A673 (cell line): ENCODE measurements around the gene CISH. TPM values are rescaled to one million over a fixed set of nuclear protein-coding genes. Genes with fewer than 3 reads are reported as not detected.

ENCODE experiments used
- BruUV-seq: library from RNA; stranded (reverse); fragments of 400-500 nt; replicated peaks from 2 replicates; lab custom pipeline; 2021; lab: Mats Ljungman, UMichigan
- CTCF ChIA-PET: fragments of 300-600 bp; sonication (Branson Sonifier 250); formaldehyde crosslinking; loops from one replicate; lab custom pipeline; 2022; ENCODE audit warnings: antibody characterized with exemption; lab: Charles Lee
- POLR2A ChIA-PET: fragments of 300-600 bp; sonication (Branson Sonifier 250); formaldehyde crosslinking; loops from one replicate; lab custom pipeline; 2022; ENCODE audit warnings: antibody characterized with exemption; ENCODE audit not compliant: low non-redundant PET; lab: Charles Lee
- DNase-seq: peaks from one replicate; pipeline ENCODE4 v3.0.0-alpha.2; 2015; ENCODE audit warnings: low spot score
- H3K27ac ChIP-seq: fragments of 200-600 bp; sonication (generic); 2 replicates; pipeline ENCODE4 v1.5.1; 2016; ENCODE audit warnings: mixed run types, low read depth, mild to moderate bottlenecking, mixed read lengths, antibody characterized with exemption, low read length; ENCODE audit not compliant: poor library complexity, severe bottlenecking
- H3K27me3 ChIP-seq: fragments of 200-600 bp; sonication (generic); replicated peaks from 2 replicates; pipeline ENCODE4 v1.6.1; 2017; ENCODE audit warnings: mixed run types, low read depth, mild to moderate bottlenecking, mixed read lengths, antibody characterized with exemption, low read length; ENCODE audit not compliant: insufficient read depth, poor library complexity
- H3K36me3 ChIP-seq: fragments of 200-600 bp; sonication (generic); 2 replicates; pipeline ENCODE4 v1.6.1; 2016; ENCODE audit warnings: mixed run types, mild to moderate bottlenecking, mixed read lengths, antibody characterized with exemption, low read length; ENCODE audit not compliant: insufficient read depth, poor library complexity, severe bottlenecking
- H3K4me1 ChIP-seq: fragments of 200-600 bp; sonication (generic); 2 replicates; pipeline ENCODE4 v1.6.1; 2017; ENCODE audit warnings: mixed run types, mild to moderate bottlenecking, mixed read lengths, antibody characterized with exemption, low read length; ENCODE audit not compliant: insufficient read depth, poor library complexity, severe bottlenecking
- H3K4me3 ChIP-seq: fragments of 200-600 bp; sonication (generic); 2 replicates; pipeline ENCODE4 v1.5.1; 2016; ENCODE audit warnings: low read depth, mixed run types, mild to moderate bottlenecking, mixed read lengths, low read length; ENCODE audit not compliant: poor library complexity, severe bottlenecking
- H3K9me3 ChIP-seq: fragments of 200-600 bp; sonication (generic); 2 replicates; pipeline ENCODE4 v1.6.1; 2016; ENCODE audit warnings: mixed run types, low read depth, mild to moderate bottlenecking, mixed read lengths, antibody characterized with exemption, low read length; ENCODE audit not compliant: poor library complexity, severe bottlenecking
- EZH2 ChIP-seq: fragments of 200-600 bp; sonication (generic); IDR thresholded peaks from 2 replicates; pipeline ENCODE4 v1.6.1; 2017; ENCODE audit warnings: borderline replicate concordance, low read depth, mild to moderate bottlenecking, mixed read lengths, antibody characterized with exemption, low read length; ENCODE audit not compliant: poor library complexity, severe bottlenecking
- intact Hi-C: fragments of 100-400 bp; cut with micrococcal nuclease; formaldehyde crosslinking; loops from one replicate; pipeline ENCODE4 v1.10.0; 2022; ENCODE audit not compliant: unreplicated experiment
- total RNA-seq: library from RNA; stranded (reverse); gene quantifications from 2 replicates; pipeline ENCODE4 v1.2.3, GENCODE V29; 2021
- TF ChIP-seq, protein P1 (sequence below): fragments of 300-800, 200-600 bp; sonication (generic); conservative IDR thresholded peaks from 2 replicates; pipeline ENCODE4 v1.5.1; 2017; ENCODE audit warnings: low read depth, mild to moderate bottlenecking, antibody characterized with exemption, low read length, moderate library complexity, mixed read lengths

CISH gene
- total RNA-seq, 1 experiment from 2014 or later: 0.86 TPM

DNA sequence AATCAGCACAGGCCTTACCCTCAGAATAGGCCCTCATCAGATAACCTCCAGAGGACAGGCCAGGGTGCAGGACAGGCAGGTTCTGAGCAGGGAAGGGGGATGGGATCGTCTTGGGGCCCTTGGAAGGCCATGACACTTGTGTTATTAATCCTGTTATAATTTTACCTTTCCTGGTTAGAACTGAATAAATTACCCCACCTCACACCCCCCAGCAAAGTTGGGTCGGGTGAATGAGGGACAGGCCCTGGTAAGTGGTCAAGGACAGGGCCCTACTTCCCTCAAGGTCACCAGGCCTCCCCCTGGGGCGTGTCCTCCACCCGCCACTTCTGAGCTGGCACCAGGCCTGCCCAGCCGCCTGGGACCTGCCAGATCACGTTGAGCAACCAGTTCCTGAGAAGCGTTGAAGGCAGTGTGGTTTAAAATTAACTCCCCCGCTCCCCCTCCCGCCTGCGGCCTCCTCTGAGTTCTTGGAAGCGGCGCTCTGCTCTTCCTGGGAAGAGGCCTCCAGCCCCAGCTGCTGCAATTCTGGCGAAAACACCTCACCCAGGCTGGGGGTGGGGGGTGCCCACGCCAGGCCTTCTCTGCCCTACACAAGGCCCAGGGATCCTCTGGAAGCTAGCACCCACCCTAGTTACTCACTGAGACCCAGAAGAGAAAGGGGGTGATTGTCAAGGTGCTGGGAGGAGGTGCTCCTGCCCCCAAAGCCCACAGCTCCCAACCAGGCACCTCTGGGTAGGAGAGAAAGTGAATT is 10.6 kb downstream of the CISH start:
- no peak overlapping the region for H3K4me3 ChIP-seq
- peaks cover 18% of the 10 kb centered on the region for H3K4me1 ChIP-seq
- H3K27me3 ChIP-seq: no peaks in the 10 kb centered on the region
- POLR2A ChIA-PET: no interaction called here
- TF ChIP-seq, protein P1, sequence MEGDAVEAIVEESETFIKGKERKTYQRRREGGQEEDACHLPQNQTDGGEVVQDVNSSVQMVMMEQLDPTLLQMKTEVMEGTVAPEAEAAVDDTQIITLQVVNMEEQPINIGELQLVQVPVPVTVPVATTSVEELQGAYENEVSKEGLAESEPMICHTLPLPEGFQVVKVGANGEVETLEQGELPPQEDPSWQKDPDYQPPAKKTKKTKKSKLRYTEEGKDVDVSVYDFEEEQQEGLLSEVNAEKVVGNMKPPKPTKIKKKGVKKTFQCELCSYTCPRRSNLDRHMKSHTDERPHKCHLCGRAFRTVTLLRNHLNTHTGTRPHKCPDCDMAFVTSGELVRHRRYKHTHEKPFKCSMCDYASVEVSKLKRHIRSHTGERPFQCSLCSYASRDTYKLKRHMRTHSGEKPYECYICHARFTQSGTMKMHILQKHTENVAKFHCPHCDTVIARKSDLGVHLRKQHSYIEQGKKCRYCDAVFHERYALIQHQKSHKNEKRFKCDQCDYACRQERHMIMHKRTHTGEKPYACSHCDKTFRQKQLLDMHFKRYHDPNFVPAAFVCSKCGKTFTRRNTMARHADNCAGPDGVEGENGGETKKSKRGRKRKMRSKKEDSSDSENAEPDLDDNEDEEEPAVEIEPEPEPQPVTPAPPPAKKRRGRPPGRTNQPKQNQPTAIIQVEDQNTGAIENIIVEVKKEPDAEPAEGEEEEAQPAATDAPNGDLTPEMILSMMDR: no peak
- no peak for TF ChIP-seq EZH2
- intact Hi-C loops: no loop called here
- H3K9me3 ChIP-seq: no peaks in the 10 kb centered on the region
- no TSS peak for BruUV-seq
- H3K27ac ChIP-seq: peak overlapping the region; percentile 67
- DNase-seq: peak; percentile 68
- CTCF ChIA-PET: no interaction called here
- no peaks in the 10 kb centered on the region for H3K36me3 ChIP-seq

DNA sequence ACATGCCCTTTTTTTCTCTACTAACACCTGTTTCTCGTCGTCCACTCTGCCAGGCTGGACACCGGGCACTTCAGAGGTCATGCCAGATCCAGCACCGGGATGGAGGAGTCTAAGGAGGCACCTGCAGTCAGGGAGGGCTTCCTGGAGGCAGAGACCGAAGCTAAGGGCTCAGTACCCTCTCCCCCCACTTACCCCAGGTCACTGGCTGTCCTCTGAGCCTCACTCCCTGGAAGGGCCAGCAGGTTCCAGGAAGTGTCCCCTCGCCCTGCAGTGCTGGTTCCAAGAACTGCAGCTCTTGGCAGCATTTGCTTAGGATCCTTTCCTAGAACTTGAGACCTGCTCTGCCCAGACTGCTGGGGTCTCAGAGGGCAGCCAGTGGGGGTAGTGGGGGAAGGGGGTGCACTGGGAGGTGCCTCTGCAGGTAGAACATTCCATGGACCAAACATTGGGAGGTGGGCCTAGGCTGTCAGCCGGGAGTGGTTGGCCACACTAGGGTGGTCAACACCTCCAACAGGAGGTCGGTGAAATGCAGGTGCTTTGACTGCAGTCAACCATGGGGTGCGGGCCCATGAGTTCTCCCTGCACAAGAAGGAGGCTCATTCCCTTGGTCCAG is 11.3 kb downstream of the CISH start:
- H3K36me3 ChIP-seq: no peaks in the 10 kb centered on the region
- BruUV-seq: no TSS peak
- H3K4me1 ChIP-seq: peaks cover 18% of the 10 kb centered on the region
- H3K9me3 ChIP-seq: no peaks in the 10 kb centered on the region
- peak overlapping the region; percentile 54 for H3K27ac ChIP-seq
- ChIA-PET CTCF (no interaction called here), POLR2A (no interaction called here)
- DNase-seq: no peak
- intact Hi-C loops: no loop called here
- no peak overlapping the region for H3K4me3 ChIP-seq
- TF ChIP-seq EZH2: no peak
- TF ChIP-seq, protein P1: no peak
- no peaks in the 10 kb centered on the region for H3K27me3 ChIP-seq

DNA sequence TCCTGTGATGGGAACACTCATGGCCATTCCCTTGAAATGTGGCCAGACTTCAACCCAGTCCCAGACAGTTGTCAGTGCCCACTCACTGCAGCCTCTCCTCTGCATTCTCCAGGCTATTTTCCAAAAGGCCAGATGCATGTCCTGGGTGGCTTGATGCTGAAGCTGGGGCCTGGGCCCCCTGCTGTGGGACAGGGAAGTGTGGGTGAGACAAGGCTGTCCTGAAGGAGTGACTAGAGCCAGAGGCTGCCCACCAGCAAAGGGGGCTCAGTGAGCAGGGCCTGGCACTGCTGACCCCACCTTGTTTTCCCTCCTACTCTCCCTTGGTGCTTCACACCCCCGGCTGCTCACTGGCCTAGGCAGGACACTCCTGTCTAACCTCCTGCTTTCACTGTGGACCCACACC is 11.9 kb downstream of the CISH start:
- no peaks in the 10 kb centered on the region for H3K27me3 ChIP-seq
- H3K36me3 ChIP-seq: no peaks in the 10 kb centered on the region
- ChIA-PET POLR2A (no interaction called here), CTCF (no interaction called here)
- no peaks in the 10 kb centered on the region for H3K9me3 ChIP-seq
- intact Hi-C loops: no loop called here
- H3K27ac ChIP-seq: no peak overlapping the region
- no peak for DNase-seq
- TF ChIP-seq EZH2: no peak
- TF ChIP-seq, protein P1: no peak
- H3K4me1 ChIP-seq: peaks cover 18% of the 10 kb centered on the region
- no TSS peak for BruUV-seq
- H3K4me3 ChIP-seq: no peak overlapping the region
